K562 (cell line): Measurements from ENCODE around the gene RAD23B. TPM values are rescaled to one million over a fixed set of nuclear protein-coding genes. Genes with fewer than 3 reads are reported as not detected.

Experiments used
- ARHGAP35 ChIP-seq: fragments of 450-650 bp; IDR thresholded peaks from 2 replicates; pipeline ENCODE4 v1.6.1; 2018; ENCODE audit not compliant: partially characterized antibody
- CBFB ChIP-seq: sonication (generic); formaldehyde crosslinking; IDR thresholded peaks from 2 replicates; pipeline ENCODE4 v1.4.0; 2020; ENCODE audit warnings: mild to moderate bottlenecking, missing genetic modification reagents
- FOXK1 ChIP-seq: sonication (generic); formaldehyde crosslinking; IDR thresholded peaks from 2 replicates; pipeline ENCODE4 v1.8.0; 2022; ENCODE audit warnings: missing genetic modification reagents, mild to moderate bottlenecking, borderline replicate concordance
- ILF3 ChIP-seq: fragments of 450-650 bp; IDR thresholded peaks from 2 replicates; pipeline ENCODE4 v1.6.1; 2018; ENCODE audit warnings: antibody characterized with exemption, mild to moderate bottlenecking, moderate library complexity, borderline replicate concordance
- KDM4B ChIP-seq, 2 experiments: fragments of 450-650 bp in 1 of 2; sonication (generic) in 1 of 2; IDR thresholded peaks; 2 replicates each; pipeline ENCODE4 v1.6.1; 2016 to 2017; ENCODE audit warnings: borderline replicate concordance in 2 of 2, antibody characterized with exemption in 1 of 2, low read depth in 1 of 2, mild to moderate bottlenecking in 1 of 2
- MIER1 ChIP-seq: fragments of 450-650 bp; IDR thresholded peaks from 2 replicates; pipeline ENCODE4 v1.6.1; 2016; ENCODE audit warnings: antibody characterized with exemption, mild to moderate bottlenecking, low read depth
- RBM14 ChIP-seq: fragments of 200-400 bp; formaldehyde crosslinking; IDR thresholded peaks from 2 replicates; pipeline ENCODE4 v1.6.1; 2018; ENCODE audit warnings: low read depth, mild to moderate bottlenecking, low read length, moderate library complexity, borderline replicate concordance; ENCODE audit not compliant: insufficient read depth
- SAFB ChIP-seq: fragments of 200-400 bp; formaldehyde crosslinking; IDR thresholded peaks from 2 replicates; pipeline ENCODE4 v1.6.1; 2017; ENCODE audit warnings: low read depth, low read length, borderline replicate concordance
- SRF ChIP-seq, 2 experiments: fragments of 250-450, 450-650 bp in 1 of 2; sonication (Bioruptor Pico) in 1 of 2; sonication (generic) in 1 of 2; formaldehyde crosslinking; IDR thresholded peaks; 2 replicates each; pipeline versions ENCODE4 v1.5.0 to v1.5.1; 2020 to 2022; ENCODE audit warnings: mild to moderate bottlenecking in 1 of 2, missing genetic modification reagents in 1 of 2
- TAL1 ChIP-seq: fragments of 450-650 bp; IDR thresholded peaks from 2 replicates; pipeline ENCODE4 v1.6.1; 2016; ENCODE audit warnings: mild to moderate bottlenecking
- U2AF2 ChIP-seq: fragments of 200-400 bp; formaldehyde crosslinking; optimal IDR thresholded peaks from 2 replicates; pipeline ENCODE3; 2017; ENCODE audit warnings: low read depth, mild to moderate bottlenecking, low read length
- ZNF24 ChIP-seq: fragments of 450-650 bp; IDR thresholded peaks from 2 replicates; pipeline ENCODE4 v1.6.1; 2016
- polyA plus RNA-seq, 8 experiments: library from polyadenylated mRNA; depleted of rRNA in 4 of 8; stranded (reverse) in 5 of 8; unstranded in 3 of 8; fragments of >200 nt; fragmentation: Nextera tagmentation in 2 of 8; fragmentation: Illumina TruSeq in 1 of 8; extraction: Ambion mirVana in 2 of 8; extraction: Trizol in 1 of 8; gene quantifications; 2 replicates each; pipeline versions ENCODE4 v1.2.1 to v1.2.3, GENCODE V29; 2011 to 2014; ENCODE audit warnings: inconsistent platforms in 1 of 8, missing spikeins in 1 of 8
- total RNA-seq, 7 experiments: library from RNA; depleted of rRNA in 6 of 7; stranded (reverse); fragments of >200 nt in 6 of 7; fragmentation: Illumina TruSeq in 2 of 7; extraction: Trizol in 2 of 7; gene quantifications; 2 replicates each; pipeline versions ENCODE4 v1.2.1 to v1.2.3, GENCODE V29; 2011 to 2021; ENCODE audit warnings: low replicate concordance in 1 of 7
- TF ChIP-seq, protein P1 (sequence below): fragments of 250-450 bp; sonication (Bioruptor Pico); IDR thresholded peaks from 2 replicates; pipeline ENCODE4 v1.4.0; 2020; ENCODE audit warnings: mild to moderate bottlenecking, moderate library complexity
- TF ChIP-seq, protein P2 (sequence below), 2 experiments: IDR thresholded peaks; 2 replicates each; pipeline ENCODE4 v1.6.1; 2012; ENCODE audit warnings: improper control_type of control experiment in 2 of 2, low read depth in 2 of 2, low read length in 2 of 2, borderline replicate concordance in 1 of 2
- TF ChIP-seq, protein P3 (sequence below): fragments of 450-650 bp; formaldehyde crosslinking; IDR thresholded peaks from 2 replicates; pipeline ENCODE4 v1.4.0; 2020; ENCODE audit warnings: mild to moderate bottlenecking, moderate library complexity
- TF ChIP-seq, protein P4 (sequence below): sonication (generic); formaldehyde crosslinking; IDR thresholded peaks from 2 replicates; pipeline ENCODE4 v1.5.0; 2020; ENCODE audit warnings: missing genetic modification reagents
- TF ChIP-seq, protein P5 (sequence below): sonication (generic); formaldehyde crosslinking; IDR thresholded peaks from 2 replicates; pipeline ENCODE4 v1.8.0; 2022; ENCODE audit warnings: mild to moderate bottlenecking, missing genetic modification reagents

The RAD23B gene
- total and polyA plus RNA-seq, 9 of the 15 experiments (the other 6 are each of a cell fraction or from before 2014, with no cell fraction given), result 14.5 to 184 (median 114) TPM

DNA sequence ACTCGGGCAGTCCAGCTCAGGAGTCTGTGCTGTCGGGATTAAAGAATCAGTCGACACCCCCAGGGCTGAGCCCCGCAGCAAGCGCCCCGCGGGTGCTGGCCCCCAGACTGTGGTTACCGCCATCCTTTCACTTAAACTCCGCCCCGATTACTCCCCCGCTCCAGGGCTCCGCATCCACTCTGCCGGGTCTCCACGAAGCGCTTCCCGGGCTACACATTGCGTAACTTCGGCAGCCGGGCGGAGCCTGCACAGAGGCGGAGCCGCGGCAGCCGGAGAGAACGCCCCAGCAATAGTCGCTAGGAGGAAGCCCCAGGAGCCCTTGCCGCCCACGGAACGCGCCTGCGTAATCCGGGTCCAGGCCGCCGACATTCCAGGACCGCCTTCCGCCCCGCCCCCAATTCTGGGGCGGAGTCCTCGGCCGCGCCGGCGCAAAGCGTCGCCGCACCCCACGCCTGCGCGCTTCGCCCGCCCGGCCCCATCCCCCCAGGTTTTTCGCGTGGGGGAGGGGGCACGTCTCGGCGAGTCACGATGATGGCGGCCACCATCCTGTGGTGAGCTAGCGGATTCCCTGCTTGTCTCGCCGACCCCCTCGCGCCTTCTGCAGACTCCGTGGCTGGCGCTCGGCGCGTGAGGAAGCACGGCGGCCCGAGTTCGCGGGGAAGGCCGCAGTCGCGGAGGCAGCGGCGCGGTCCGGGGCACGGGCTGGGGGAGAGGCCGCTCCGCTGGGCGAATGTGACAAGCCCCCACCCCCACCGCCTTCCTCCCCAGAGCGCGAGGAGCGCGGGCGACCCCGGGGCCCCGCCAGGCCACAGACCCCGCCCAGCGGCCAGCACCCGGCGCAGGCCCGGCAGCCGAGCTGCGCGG lies at the start of gene RAD23B (continued):
- TF ChIP-seq, protein P1, sequence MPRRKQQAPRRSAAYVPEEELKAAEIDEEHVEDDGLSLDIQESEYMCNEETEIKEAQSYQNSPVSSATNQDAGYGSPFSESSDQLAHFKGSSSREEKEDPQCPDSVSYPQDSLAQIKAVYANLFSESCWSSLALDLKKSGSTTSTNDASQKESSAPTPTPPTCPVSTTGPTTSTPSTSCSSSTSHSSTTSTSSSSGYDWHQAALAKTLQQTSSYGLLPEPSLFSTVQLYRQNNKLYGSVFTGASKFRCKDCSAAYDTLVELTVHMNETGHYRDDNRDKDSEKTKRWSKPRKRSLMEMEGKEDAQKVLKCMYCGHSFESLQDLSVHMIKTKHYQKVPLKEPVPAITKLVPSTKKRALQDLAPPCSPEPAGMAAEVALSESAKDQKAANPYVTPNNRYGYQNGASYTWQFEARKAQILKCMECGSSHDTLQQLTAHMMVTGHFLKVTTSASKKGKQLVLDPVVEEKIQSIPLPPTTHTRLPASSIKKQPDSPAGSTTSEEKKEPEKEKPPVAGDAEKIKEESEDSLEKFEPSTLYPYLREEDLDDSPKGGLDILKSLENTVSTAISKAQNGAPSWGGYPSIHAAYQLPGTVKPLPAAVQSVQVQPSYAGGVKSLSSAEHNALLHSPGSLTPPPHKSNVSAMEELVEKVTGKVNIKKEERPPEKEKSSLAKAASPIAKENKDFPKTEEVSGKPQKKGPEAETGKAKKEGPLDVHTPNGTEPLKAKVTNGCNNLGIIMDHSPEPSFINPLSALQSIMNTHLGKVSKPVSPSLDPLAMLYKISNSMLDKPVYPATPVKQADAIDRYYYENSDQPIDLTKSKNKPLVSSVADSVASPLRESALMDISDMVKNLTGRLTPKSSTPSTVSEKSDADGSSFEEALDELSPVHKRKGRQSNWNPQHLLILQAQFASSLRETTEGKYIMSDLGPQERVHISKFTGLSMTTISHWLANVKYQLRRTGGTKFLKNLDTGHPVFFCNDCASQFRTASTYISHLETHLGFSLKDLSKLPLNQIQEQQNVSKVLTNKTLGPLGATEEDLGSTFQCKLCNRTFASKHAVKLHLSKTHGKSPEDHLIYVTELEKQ (CRISPR knock-in tag), result no peak
- TF ChIP-seq, protein P2, sequence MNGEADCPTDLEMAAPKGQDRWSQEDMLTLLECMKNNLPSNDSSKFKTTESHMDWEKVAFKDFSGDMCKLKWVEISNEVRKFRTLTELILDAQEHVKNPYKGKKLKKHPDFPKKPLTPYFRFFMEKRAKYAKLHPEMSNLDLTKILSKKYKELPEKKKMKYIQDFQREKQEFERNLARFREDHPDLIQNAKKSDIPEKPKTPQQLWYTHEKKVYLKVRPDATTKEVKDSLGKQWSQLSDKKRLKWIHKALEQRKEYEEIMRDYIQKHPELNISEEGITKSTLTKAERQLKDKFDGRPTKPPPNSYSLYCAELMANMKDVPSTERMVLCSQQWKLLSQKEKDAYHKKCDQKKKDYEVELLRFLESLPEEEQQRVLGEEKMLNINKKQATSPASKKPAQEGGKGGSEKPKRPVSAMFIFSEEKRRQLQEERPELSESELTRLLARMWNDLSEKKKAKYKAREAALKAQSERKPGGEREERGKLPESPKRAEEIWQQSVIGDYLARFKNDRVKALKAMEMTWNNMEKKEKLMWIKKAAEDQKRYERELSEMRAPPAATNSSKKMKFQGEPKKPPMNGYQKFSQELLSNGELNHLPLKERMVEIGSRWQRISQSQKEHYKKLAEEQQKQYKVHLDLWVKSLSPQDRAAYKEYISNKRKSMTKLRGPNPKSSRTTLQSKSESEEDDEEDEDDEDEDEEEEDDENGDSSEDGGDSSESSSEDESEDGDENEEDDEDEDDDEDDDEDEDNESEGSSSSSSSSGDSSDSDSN (IDR thresholded peaks at IDR 0.05; ENCODE audit: borderline replicate concordance in 1 of 2, low read depth in 2 of 2, low read length in 2 of 2), result peak in 1 of 2 experiments; percentile 36; a peak in 1 of 4 replicates
- TF ChIP-seq TAL1 (no peak), SRF (CRISPR knock-in tag; IDR thresholded peaks at IDR 0.05) (peak in 1 of 2 experiments; percentile 26; a peak in 1 of 4 replicates), U2AF2 (no peak), ARHGAP35 (no peak), ZNF24 (0 out of 2 replicates have a peak, but pooled peaks have one; percentile 10), KDM4B (IDR thresholded peaks at IDR 0.05; ENCODE audit: borderline replicate concordance in 2 of 2, low read depth in 1 of 2) (peak in 1 of 2 experiments; percentile 75; a peak in 1 of 4 replicates), CBFB (CRISPR knock-in tag) (no peak), SAFB (peak; percentile 79; the same call in 1 of the 2 replicates), RBM14 (no peak), ILF3 (no peak), FOXK1 (CRISPR knock-in tag) (no peak), MIER1 (no peak)
- TF ChIP-seq, protein P3, sequence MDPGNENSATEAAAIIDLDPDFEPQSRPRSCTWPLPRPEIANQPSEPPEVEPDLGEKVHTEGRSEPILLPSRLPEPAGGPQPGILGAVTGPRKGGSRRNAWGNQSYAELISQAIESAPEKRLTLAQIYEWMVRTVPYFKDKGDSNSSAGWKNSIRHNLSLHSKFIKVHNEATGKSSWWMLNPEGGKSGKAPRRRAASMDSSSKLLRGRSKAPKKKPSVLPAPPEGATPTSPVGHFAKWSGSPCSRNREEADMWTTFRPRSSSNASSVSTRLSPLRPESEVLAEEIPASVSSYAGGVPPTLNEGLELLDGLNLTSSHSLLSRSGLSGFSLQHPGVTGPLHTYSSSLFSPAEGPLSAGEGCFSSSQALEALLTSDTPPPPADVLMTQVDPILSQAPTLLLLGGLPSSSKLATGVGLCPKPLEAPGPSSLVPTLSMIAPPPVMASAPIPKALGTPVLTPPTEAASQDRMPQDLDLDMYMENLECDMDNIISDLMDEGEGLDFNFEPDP, result no peak
- TF ChIP-seq, protein P4, sequence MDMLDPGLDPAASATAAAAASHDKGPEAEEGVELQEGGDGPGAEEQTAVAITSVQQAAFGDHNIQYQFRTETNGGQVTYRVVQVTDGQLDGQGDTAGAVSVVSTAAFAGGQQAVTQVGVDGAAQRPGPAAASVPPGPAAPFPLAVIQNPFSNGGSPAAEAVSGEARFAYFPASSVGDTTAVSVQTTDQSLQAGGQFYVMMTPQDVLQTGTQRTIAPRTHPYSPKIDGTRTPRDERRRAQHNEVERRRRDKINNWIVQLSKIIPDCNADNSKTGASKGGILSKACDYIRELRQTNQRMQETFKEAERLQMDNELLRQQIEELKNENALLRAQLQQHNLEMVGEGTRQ, result no peak
- TF ChIP-seq, protein P5, sequence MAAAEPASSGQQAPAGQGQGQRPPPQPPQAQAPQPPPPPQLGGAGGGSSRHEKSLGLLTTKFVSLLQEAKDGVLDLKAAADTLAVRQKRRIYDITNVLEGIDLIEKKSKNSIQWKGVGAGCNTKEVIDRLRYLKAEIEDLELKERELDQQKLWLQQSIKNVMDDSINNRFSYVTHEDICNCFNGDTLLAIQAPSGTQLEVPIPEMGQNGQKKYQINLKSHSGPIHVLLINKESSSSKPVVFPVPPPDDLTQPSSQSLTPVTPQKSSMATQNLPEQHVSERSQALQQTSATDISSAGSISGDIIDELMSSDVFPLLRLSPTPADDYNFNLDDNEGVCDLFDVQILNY (CRISPR knock-in tag), result peak; percentile 23; the same call in 1 of the 2 replicates
